ENCODE measurements around the gene SIPA1L3.

The SIPA1L3 gene

GRCh38 chr19:38185562-38185961 is 278.6 kb downstream of the SIPA1L3 start:
- Histone ChIP-seq H3K4me2 (ENCODE audit: low read length) (no peak overlapping the region), H4K20me1 (ENCODE audit: insufficient read depth, low read length) (no peaks in the 10 kb centered on the region), H3K4me3 (ENCODE audit: low read length) (no peak overlapping the region), H3K27me3 (ENCODE audit: low read depth, low read length) (no peaks in the 10 kb centered on the region), H3K27ac (ENCODE audit: low read length) (no peak overlapping the region), H2AFZ (ENCODE audit: low read depth, low read length) (no peak overlapping the region), H3K36me3 (replicated peaks; ENCODE audit: low read depth, low read length) (peaks cover 5% of the 10 kb centered on the region), H3K9ac (ENCODE audit: low read length) (no peak overlapping the region), H3K79me2 (ENCODE audit: low read length) (no peaks in the 10 kb centered on the region), H3K9me3 (ENCODE audit: insufficient read depth, low read length) (no peaks in the 10 kb centered on the region), H3K4me1 (ENCODE audit: low read length) (peaks cover 9% of the 10 kb centered on the region)
- TF ChIP-seq EZH2phosphoT487 (IDR thresholded peaks at IDR 0.05; ENCODE audit: low read depth) (no peak), CTCF (IDR thresholded peaks at IDR 0.05; ENCODE audit: low read depth, low read length) (no peak)

GRCh38 chr19:38190061-38190460 is 283.1 kb downstream of the SIPA1L3 start:
- H3K36me3 ChIP-seq (replicated peaks; ENCODE audit: low read depth, low read length) = no peaks in the 10 kb centered on the region
- no peak overlapping the region; the same call in 1 of the 2 replicates for H3K27ac ChIP-seq (ENCODE audit: low read length)
- H2AFZ ChIP-seq (ENCODE audit: low read depth, low read length) = peak overlapping the region; percentile 9; the same call in 1 of the 2 replicates
- H4K20me1 ChIP-seq (ENCODE audit: insufficient read depth, low read length) = no peaks in the 10 kb centered on the region
- peak overlapping the region; percentile 11; the same call in 1 of the 2 replicates for H3K4me3 ChIP-seq (ENCODE audit: low read length)
- H3K4me1 ChIP-seq (ENCODE audit: low read length) = peaks cover 9% of the 10 kb centered on the region
- no peaks in the 10 kb centered on the region for H3K9me3 ChIP-seq (ENCODE audit: insufficient read depth, low read length)
- TF ChIP-seq EZH2phosphoT487 (IDR thresholded peaks at IDR 0.05; ENCODE audit: low read depth) (no peak), CTCF (IDR thresholded peaks at IDR 0.05; ENCODE audit: low read depth, low read length) (no peak)
- no peaks in the 10 kb centered on the region for H3K79me2 ChIP-seq (ENCODE audit: low read length)
- H3K9ac ChIP-seq (ENCODE audit: low read length) = peak overlapping the region; percentile 15; the same call in 1 of the 2 replicates
- H3K27me3 ChIP-seq (ENCODE audit: low read depth, low read length) = no peaks in the 10 kb centered on the region
- H3K4me2 ChIP-seq (ENCODE audit: low read length) = peak overlapping the region; percentile 36

GRCh38 chr19:38190793-38191192 is 283.8 kb downstream of the SIPA1L3 start:
- Histone ChIP-seq H3K9ac (ENCODE audit: low read length) (no peak overlapping the region), H3K9me3 (ENCODE audit: insufficient read depth, low read length) (no peaks in the 10 kb centered on the region), H3K27ac (ENCODE audit: low read length) (no peak overlapping the region), H3K79me2 (ENCODE audit: low read length) (no peaks in the 10 kb centered on the region), H3K27me3 (ENCODE audit: low read depth, low read length) (no peaks in the 10 kb centered on the region), H3K4me3 (ENCODE audit: low read length) (no peak overlapping the region), H3K4me2 (ENCODE audit: low read length) (no peak overlapping the region), H4K20me1 (ENCODE audit: insufficient read depth, low read length) (no peaks in the 10 kb centered on the region), H3K36me3 (replicated peaks; ENCODE audit: low read depth, low read length) (no peaks in the 10 kb centered on the region), H3K4me1 (ENCODE audit: low read length) (peaks cover 9% of the 10 kb centered on the region), H2AFZ (ENCODE audit: low read depth, low read length) (no peak overlapping the region)
- TF ChIP-seq CTCF (IDR thresholded peaks at IDR 0.05; ENCODE audit: low read depth, low read length) (no peak), EZH2phosphoT487 (IDR thresholded peaks at IDR 0.05; ENCODE audit: low read depth) (no peak)

- Histone ChIP-seq H3K9me3 (ENCODE audit: insufficient read depth, low read length) (no peaks in the 10 kb centered on the region), H3K4me1 (ENCODE audit: low read length) (peaks cover 9% of the 10 kb centered on the region), H3K79me2 (ENCODE audit: low read length) (no peaks in the 10 kb centered on the region), H3K27me3 (ENCODE audit: low read depth, low read length) (no peaks in the 10 kb centered on the region), H3K9ac (ENCODE audit: low read length) (no peak overlapping the region), H3K4me3 (ENCODE audit: low read length) (no peak overlapping the region), H3K36me3 (replicated peaks; ENCODE audit: low read depth, low read length) (no peaks in the 10 kb centered on the region), H3K4me2 (ENCODE audit: low read length) (no peak overlapping the region), H4K20me1 (ENCODE audit: insufficient read depth, low read length) (no peaks in the 10 kb centered on the region), H2AFZ (ENCODE audit: low read depth, low read length) (no peak overlapping the region), H3K27ac (ENCODE audit: low read length) (no peak overlapping the region)
- TF ChIP-seq CTCF (IDR thresholded peaks at IDR 0.05; ENCODE audit: low read depth, low read length) (no peak), EZH2phosphoT487 (IDR thresholded peaks at IDR 0.05; ENCODE audit: low read depth) (no peak)
These were observed 284.7 kb downstream of the SIPA1L3 start for GRCh38 chr19:38191747-38192146.

All from OCI-LY3 (cell line).